ENCODE data around the gene MAP2K3.
"Not testable (repeated sequence)": the region's sequence is repeated elsewhere in the genome, so short reads cannot be mapped to it uniquely, and the experiment has no call there.

The MAP2K3 gene

GRCh38 chr17:21346651-21347250, 62.2 kb downstream of the MAP2K3 start:
- H3K4me3 ChIP-seq (ENCODE audit: low read length in 2 of 2); H3K36me3 ChIP-seq (replicated peaks in 1 of 2; ENCODE audit: control insufficient read depth in 2 of 2, insufficient read depth in 2 of 2, low read length in 2 of 2); H3K4me1 ChIP-seq (ENCODE audit: control insufficient read depth in 2 of 2, insufficient read depth in 1 of 2, low read depth in 1 of 2, low read length in 2 of 2); H3K4me2 ChIP-seq (ENCODE audit: insufficient read depth, low read length, poor library complexity, severe bottlenecking); H4K8ac ChIP-seq (ENCODE audit: low read depth, low read length); H2BK15ac ChIP-seq (ENCODE audit: low read length); H2BK12ac ChIP-seq (ENCODE audit: low read length); H3K79me1 ChIP-seq (ENCODE audit: low read depth, low read length); H3K9ac ChIP-seq (ENCODE audit: low read depth, low read length, poor library complexity); H3K4ac ChIP-seq (ENCODE audit: low read length); H2AFZ ChIP-seq (ENCODE audit: low read length); H3K23ac ChIP-seq (ENCODE audit: low read depth, low read length, poor library complexity); DNase-seq (ENCODE audit: low spot score); H3K27me3 ChIP-seq (ENCODE audit: control insufficient read depth in 3 of 3, insufficient read depth in 3 of 3, low read depth in 1 of 3, low read length in 3 of 3); H3K9me3 ChIP-seq (replicated peaks in 1 of 2; ENCODE audit: control insufficient read depth in 2 of 2, insufficient read depth in 1 of 2, low read depth in 1 of 2, low read length in 2 of 2); H2BK120ac ChIP-seq (ENCODE audit: low read depth, low read length); H2AK5ac ChIP-seq (ENCODE audit: low read depth, low read length); H3K27ac ChIP-seq (replicated peaks; ENCODE audit: low read length); H3K18ac ChIP-seq (ENCODE audit: low read length); H2BK5ac ChIP-seq (ENCODE audit: low read length); H3K14ac ChIP-seq (ENCODE audit: low read length); H4K91ac ChIP-seq (ENCODE audit: low read depth, low read length, poor library complexity): not testable (repeated sequence)
- whole genome bisulfite sequencing, 2 donors (ENCODE audit: extremely low coverage in 2 of 2, insufficient read length in 2 of 2, insufficient replicate concordance in 1 of 2) = no CpG with 5 or more reads among the region's 10 CpGs

- not testable (repeated sequence) for H3K4me3 ChIP-seq (ENCODE audit: low read length in 2 of 2); H2AFZ ChIP-seq (ENCODE audit: low read length); H3K9ac ChIP-seq (ENCODE audit: low read depth, low read length, poor library complexity); H3K9me3 ChIP-seq (replicated peaks in 1 of 2; ENCODE audit: control insufficient read depth in 2 of 2, insufficient read depth in 1 of 2, low read depth in 1 of 2, low read length in 2 of 2); H3K27me3 ChIP-seq (ENCODE audit: control insufficient read depth in 3 of 3, insufficient read depth in 3 of 3, low read depth in 1 of 3, low read length in 3 of 3); H4K8ac ChIP-seq (ENCODE audit: low read depth, low read length); H3K36me3 ChIP-seq (replicated peaks in 1 of 2; ENCODE audit: control insufficient read depth in 2 of 2, insufficient read depth in 2 of 2, low read length in 2 of 2); H3K4ac ChIP-seq (ENCODE audit: low read length); H3K79me1 ChIP-seq (ENCODE audit: low read depth, low read length); H3K4me2 ChIP-seq (ENCODE audit: insufficient read depth, low read length, poor library complexity, severe bottlenecking); H3K14ac ChIP-seq (ENCODE audit: low read length); H2BK5ac ChIP-seq (ENCODE audit: low read length); H3K23ac ChIP-seq (ENCODE audit: low read depth, low read length, poor library complexity); H3K18ac ChIP-seq (ENCODE audit: low read length); H2BK120ac ChIP-seq (ENCODE audit: low read depth, low read length); H3K27ac ChIP-seq (replicated peaks; ENCODE audit: low read length); H4K91ac ChIP-seq (ENCODE audit: low read depth, low read length, poor library complexity); H2AK5ac ChIP-seq (ENCODE audit: low read depth, low read length); DNase-seq (ENCODE audit: low spot score); H3K4me1 ChIP-seq (ENCODE audit: control insufficient read depth in 2 of 2, insufficient read depth in 1 of 2, low read depth in 1 of 2, low read length in 2 of 2); H2BK12ac ChIP-seq (ENCODE audit: low read length); H2BK15ac ChIP-seq (ENCODE audit: low read length)
- no CpG with 5 or more reads among the region's 6 CpGs for WGBS, 2 donors (ENCODE audit: extremely low coverage in 2 of 2, insufficient read length in 2 of 2, insufficient replicate concordance in 1 of 2)
Measured at GRCh38 chr17:21347660-21348059, 63.1 kb downstream of the MAP2K3 start.

GRCh38 chr17:21348081-21348925, 63.8 kb downstream of the MAP2K3 start:
- not testable (repeated sequence) for DNase-seq (ENCODE audit: low spot score); H3K27ac ChIP-seq (replicated peaks; ENCODE audit: low read length)

GRCh38 chr17:21348926-21349261, 64.4 kb downstream of the MAP2K3 start:
- not testable (repeated sequence) for H2BK120ac ChIP-seq (ENCODE audit: low read depth, low read length); H3K27me3 ChIP-seq (ENCODE audit: control insufficient read depth in 3 of 3, insufficient read depth in 3 of 3, low read depth in 1 of 3, low read length in 3 of 3); H4K91ac ChIP-seq (ENCODE audit: low read depth, low read length, poor library complexity); H3K4me3 ChIP-seq (ENCODE audit: low read length in 2 of 2); H3K27ac ChIP-seq (replicated peaks; ENCODE audit: low read length); H3K4ac ChIP-seq (ENCODE audit: low read length); H2AFZ ChIP-seq (ENCODE audit: low read length); H3K14ac ChIP-seq (ENCODE audit: low read length); H3K9me3 ChIP-seq (replicated peaks in 1 of 2; ENCODE audit: control insufficient read depth in 2 of 2, insufficient read depth in 1 of 2, low read depth in 1 of 2, low read length in 2 of 2); H2AK5ac ChIP-seq (ENCODE audit: low read depth, low read length); H3K9ac ChIP-seq (ENCODE audit: low read depth, low read length, poor library complexity); H3K23ac ChIP-seq (ENCODE audit: low read depth, low read length, poor library complexity); DNase-seq (ENCODE audit: low spot score); H3K79me1 ChIP-seq (ENCODE audit: low read depth, low read length); H3K4me2 ChIP-seq (ENCODE audit: insufficient read depth, low read length, poor library complexity, severe bottlenecking); H3K36me3 ChIP-seq (replicated peaks in 1 of 2; ENCODE audit: control insufficient read depth in 2 of 2, insufficient read depth in 2 of 2, low read length in 2 of 2); H2BK5ac ChIP-seq (ENCODE audit: low read length); H2BK15ac ChIP-seq (ENCODE audit: low read length); H4K8ac ChIP-seq (ENCODE audit: low read depth, low read length); H3K18ac ChIP-seq (ENCODE audit: low read length); H2BK12ac ChIP-seq (ENCODE audit: low read length); H3K4me1 ChIP-seq (ENCODE audit: control insufficient read depth in 2 of 2, insufficient read depth in 1 of 2, low read depth in 1 of 2, low read length in 2 of 2)
- no CpG with 5 or more reads among the region's 7 CpGs for WGBS, 2 donors (ENCODE audit: extremely low coverage in 2 of 2, insufficient read length in 2 of 2, insufficient replicate concordance in 1 of 2)

More at GRCh38 chr17:21348081-21348925, 63.8 kb downstream of the MAP2K3 start:
- H3K4me3 ChIP-seq (ENCODE audit: low read length in 2 of 2); H3K14ac ChIP-seq (ENCODE audit: low read length); H3K4ac ChIP-seq (ENCODE audit: low read length); H2BK5ac ChIP-seq (ENCODE audit: low read length); H2BK12ac ChIP-seq (ENCODE audit: low read length); H4K91ac ChIP-seq (ENCODE audit: low read depth, low read length, poor library complexity); H3K36me3 ChIP-seq (replicated peaks in 1 of 2; ENCODE audit: control insufficient read depth in 2 of 2, insufficient read depth in 2 of 2, low read length in 2 of 2); H3K4me1 ChIP-seq (ENCODE audit: control insufficient read depth in 2 of 2, insufficient read depth in 1 of 2, low read depth in 1 of 2, low read length in 2 of 2); H2BK120ac ChIP-seq (ENCODE audit: low read depth, low read length); H3K79me1 ChIP-seq (ENCODE audit: low read depth, low read length); H3K23ac ChIP-seq (ENCODE audit: low read depth, low read length, poor library complexity); H3K18ac ChIP-seq (ENCODE audit: low read length); H2AK5ac ChIP-seq (ENCODE audit: low read depth, low read length); H2BK15ac ChIP-seq (ENCODE audit: low read length); H3K4me2 ChIP-seq (ENCODE audit: insufficient read depth, low read length, poor library complexity, severe bottlenecking); H3K9me3 ChIP-seq (replicated peaks in 1 of 2; ENCODE audit: control insufficient read depth in 2 of 2, insufficient read depth in 1 of 2, low read depth in 1 of 2, low read length in 2 of 2); H4K8ac ChIP-seq (ENCODE audit: low read depth, low read length); H3K27me3 ChIP-seq (ENCODE audit: control insufficient read depth in 3 of 3, insufficient read depth in 3 of 3, low read depth in 1 of 3, low read length in 3 of 3); H2AFZ ChIP-seq (ENCODE audit: low read length); H3K9ac ChIP-seq (ENCODE audit: low read depth, low read length, poor library complexity): not testable (repeated sequence)
- WGBS, 2 donors (ENCODE audit: extremely low coverage in 2 of 2, insufficient read length in 2 of 2, insufficient replicate concordance in 1 of 2) = no CpG with 5 or more reads among the region's 14 CpGs

Data from neuronal stem cell (in vitro differentiated cells).